Adrenal gland (tissue), 5 donors: ENCODE measurements around the gene CHI3L1.

Experiments used
- CTCF ChIP-seq, 6 experiments: fragments of 450-650 bp in 4 of 6; fragments of 200-600 bp in 2 of 6; sonication (generic) in 1 of 6; IDR thresholded peaks; 1 replicate in 5 of 6; 2 replicates in 1 of 6; pipeline versions ENCODE4 v1.5.1 to v1.8.0; 2016 to 2021; ENCODE audit warnings: antibody characterized with exemption in 6 of 6, mild to moderate bottlenecking in 2 of 6, moderate library complexity in 1 of 6
- POLR2A ChIP-seq, 2 donors: fragments of 450-650 bp; IDR thresholded peaks; one replicate each; pipeline ENCODE4 v1.6.1; 2017; ENCODE audit warnings: antibody characterized with exemption in 2 of 2, mild to moderate bottlenecking in 2 of 2, moderate library complexity in 1 of 2
- donor health status: DM: no; HTN: no; CAD: no.

GRCh38 chr1:203146537-203146936, 40.0 kb downstream of the CHI3L1 start:
- TF ChIP-seq CTCF (IDR thresholded peaks at IDR 0.05), result no peak
- no peak for TF ChIP-seq POLR2A (IDR thresholded peaks at IDR 0.05)
